ENCODE data around the gene MPZL1. TPM values are rescaled to one million over a fixed set of nuclear protein-coding genes. Genes with fewer than 3 reads are reported as not detected.
A peak's percentile ranks its signal among the peaks of the same experiment; 100 is the strongest.
"Not testable (repeated sequence)": the region's sequence is repeated elsewhere in the genome, so short reads cannot be mapped to it uniquely, and the experiment has no call there.

Gene MPZL1
- total RNA-seq, 2 experiments from 2014 or later: 14.8 to 15.4 TPM

DNA sequence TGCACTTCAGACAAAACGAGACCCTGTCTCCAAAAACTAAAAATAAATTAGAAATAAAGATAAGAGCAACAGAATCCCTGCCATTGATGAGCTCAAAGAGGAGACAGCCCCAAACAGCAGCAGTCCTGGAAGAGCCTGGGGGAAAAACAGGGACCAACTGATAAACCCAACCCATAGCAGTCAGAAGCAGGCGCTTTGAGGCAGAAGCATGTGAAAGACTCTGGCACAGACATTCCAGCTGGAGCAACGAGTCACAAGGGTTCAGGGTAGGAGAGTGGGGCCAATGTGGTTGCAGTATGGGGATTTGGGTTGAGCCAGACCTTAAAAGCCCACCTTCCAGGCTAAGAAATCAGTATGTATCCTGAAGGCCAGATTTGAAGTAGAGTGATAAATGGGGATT lies 78.5 kb downstream of the MPZL1 start:
- H3K27ac Mint-ChIP-seq: no peak overlapping the region
- TF ChIP-seq CTCF (IDR thresholded peaks at IDR 0.05): no peak
- ATAC-seq: no peak
- ChIA-PET CTCF (no interaction called here), POLR2A (no interaction called here)
- no peaks in the 10 kb centered on the region for H3K36me3 Mint-ChIP-seq (ENCODE audit: low read depth)
- DNase-seq: no peak
- H3K27me3 Mint-ChIP-seq: no peaks in the 10 kb centered on the region
- no peaks in the 10 kb centered on the region for H3K9me3 Mint-ChIP-seq
- H3K4me3 Mint-ChIP-seq: no peak overlapping the region
- H3K4me1 Mint-ChIP-seq (ENCODE audit: low read depth): peaks cover 26% of the 10 kb centered on the region
- intact Hi-C loops (cut with micrococcal nuclease): loop anchor here (5.0 kb wide), 1 partner anchor 282 kb away; no protein-coding TSS in a partner anchor

DNA sequence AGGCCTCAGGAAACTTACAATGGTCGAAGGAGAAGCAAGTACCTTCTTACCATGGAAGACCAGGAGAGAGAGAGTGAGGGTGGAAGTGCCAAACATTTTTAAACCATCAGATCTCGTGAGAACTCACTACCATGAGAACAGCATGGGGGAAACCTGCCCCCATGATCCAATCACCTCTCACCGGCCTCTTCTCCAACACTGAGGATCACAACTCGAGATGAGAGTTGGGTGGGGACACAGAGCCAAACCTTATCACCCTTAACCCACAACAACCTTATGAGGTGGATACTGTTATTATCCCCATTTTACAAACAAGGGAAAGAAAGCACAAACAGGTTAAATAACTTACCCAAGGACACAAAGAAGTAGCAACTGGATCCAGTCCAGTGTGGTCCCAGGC lies 80.5 kb downstream of the MPZL1 start:
- Mint-ChIP-seq H3K27me3 (no peaks in the 10 kb centered on the region), H3K4me1 (ENCODE audit: low read depth) (peaks cover 28% of the 10 kb centered on the region), H3K27ac (no peak overlapping the region), H3K9me3 (no peaks in the 10 kb centered on the region), H3K36me3 (ENCODE audit: low read depth) (peaks cover 2% of the 10 kb centered on the region), H3K4me3 (no peak overlapping the region)
- ChIA-PET POLR2A (no interaction called here), CTCF (interaction anchor here (0.8 to 1.6 kb wide), 8 partner anchors 23 to 283 kb away, joined by 3 to 13 read pairs (median 4); partner anchors contain the start of gene ADCY10)
- no peak for TF ChIP-seq CTCF (IDR thresholded peaks at IDR 0.05)
- DNase-seq (no peak), ATAC-seq (no peak)
- intact Hi-C loops (cut with micrococcal nuclease): loop anchor here (2.0 to 5.0 kb wide), 3 partner anchors 79 to 280 kb away; no protein-coding TSS in a partner anchor

DNA sequence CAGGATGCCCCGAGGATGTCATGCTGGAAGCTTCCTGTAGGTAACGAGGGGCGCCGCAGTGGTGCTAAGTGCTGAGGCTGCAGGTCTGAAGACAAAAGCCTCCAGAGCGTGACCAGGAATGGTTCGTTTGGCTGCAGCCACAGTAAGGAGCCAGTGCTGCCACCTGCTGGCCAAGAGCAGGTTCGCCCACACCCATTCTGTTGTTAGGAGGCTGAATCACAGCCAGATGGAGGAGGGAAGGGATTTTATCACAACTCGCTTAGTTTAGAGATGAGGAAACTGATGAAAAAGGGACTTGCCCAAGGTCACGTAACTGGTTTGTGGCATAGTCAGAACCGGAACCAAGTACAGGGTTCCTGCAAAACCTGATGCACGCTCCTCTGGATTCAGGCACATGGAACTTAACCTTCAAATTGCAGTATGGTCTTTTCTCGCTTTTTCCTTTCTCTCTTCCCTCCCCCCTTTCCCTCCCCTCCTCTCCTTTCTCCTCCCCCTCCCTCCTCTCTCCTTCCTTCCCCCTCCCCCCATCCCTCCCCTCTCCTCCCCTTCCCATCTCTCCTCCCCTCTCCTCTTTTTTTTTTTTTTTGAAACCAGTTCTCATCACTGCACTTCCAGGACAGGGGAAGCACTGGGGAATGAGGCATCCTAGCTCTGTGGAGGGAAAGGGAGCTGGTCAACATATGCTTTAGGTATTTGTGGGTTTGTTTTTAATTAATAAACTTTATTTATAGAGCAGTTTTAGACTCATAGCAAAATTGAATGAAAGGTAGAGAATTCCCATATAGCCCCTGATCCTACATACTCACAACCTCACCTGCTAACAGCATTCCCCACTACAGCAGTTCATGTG lies 81.8 kb downstream of the MPZL1 start:
- H3K27me3 Mint-ChIP-seq: no peaks in the 10 kb centered on the region
- no peaks in the 10 kb centered on the region for H3K9me3 Mint-ChIP-seq
- peak overlapping the region; percentile 85 for H3K27ac Mint-ChIP-seq
- ATAC-seq: peak; percentile 94
- peaks cover 28% of the 10 kb centered on the region for H3K4me1 Mint-ChIP-seq (ENCODE audit: low read depth)
- peak; percentile 97 for DNase-seq
- peaks cover 2% of the 10 kb centered on the region for H3K36me3 Mint-ChIP-seq (ENCODE audit: low read depth)
- peak overlapping the region; percentile 57 for H3K4me3 Mint-ChIP-seq
- TF ChIP-seq CTCF (IDR thresholded peaks at IDR 0.05): peak; percentile 97
- intact Hi-C loops (cut with micrococcal nuclease): loop anchor here (2.0 to 5.0 kb wide), 3 partner anchors 81 to 279 kb away; no protein-coding TSS in a partner anchor
- POLR2A ChIA-PET: no interaction called here
- CTCF ChIA-PET: interaction anchor here (0.6 to 2.2 kb wide), 15 partner anchors 12 to 282 kb away, joined by 3 to 13 read pairs (median 4); partner anchors contain the start of gene ADCY10

DNA sequence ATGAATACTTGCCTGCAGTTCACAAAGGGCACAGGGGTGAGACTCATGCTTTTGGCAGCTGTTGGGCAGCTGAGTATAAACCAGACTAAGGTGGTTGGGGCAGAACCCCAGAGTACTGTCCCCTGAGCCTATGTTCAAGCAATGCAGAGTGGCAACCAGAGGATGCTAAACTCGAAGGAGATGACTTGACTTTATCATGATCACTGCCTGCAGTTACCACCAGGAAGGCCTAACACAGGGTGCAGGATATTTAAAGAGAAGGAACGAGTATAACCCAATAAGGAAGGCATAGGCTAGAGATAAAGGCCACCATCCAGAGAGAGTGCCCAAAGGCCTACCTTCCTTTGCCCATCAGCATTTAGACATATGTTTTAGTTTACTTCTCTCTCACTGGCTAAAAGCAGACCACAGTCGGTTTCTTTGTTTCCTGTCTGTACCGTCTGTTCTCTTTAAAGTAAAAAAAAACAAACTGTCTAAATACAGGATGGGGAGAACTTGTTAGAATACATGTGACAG lies 83.3 kb downstream of the MPZL1 start:
- intact Hi-C loops (cut with micrococcal nuclease): no loop called here
- DNase-seq (peak; percentile 47), ATAC-seq (peak; percentile 29)
- POLR2A ChIA-PET: no interaction called here
- peaks cover 28% of the 10 kb centered on the region for H3K4me1 Mint-ChIP-seq (ENCODE audit: low read depth)
- no peaks in the 10 kb centered on the region for H3K27me3 Mint-ChIP-seq
- CTCF ChIA-PET: interaction anchor here (1.3 to 2.2 kb wide), 2 partner anchors 90 to 277 kb away, joined by 5 read pairs; no protein-coding TSS in a partner anchor
- peak overlapping the region; percentile 63 for H3K27ac Mint-ChIP-seq
- no peaks in the 10 kb centered on the region for H3K9me3 Mint-ChIP-seq
- TF ChIP-seq CTCF (IDR thresholded peaks at IDR 0.05): no peak
- peaks cover 2% of the 10 kb centered on the region for H3K36me3 Mint-ChIP-seq (ENCODE audit: low read depth)
- H3K4me3 Mint-ChIP-seq: no peak overlapping the region

DNA sequence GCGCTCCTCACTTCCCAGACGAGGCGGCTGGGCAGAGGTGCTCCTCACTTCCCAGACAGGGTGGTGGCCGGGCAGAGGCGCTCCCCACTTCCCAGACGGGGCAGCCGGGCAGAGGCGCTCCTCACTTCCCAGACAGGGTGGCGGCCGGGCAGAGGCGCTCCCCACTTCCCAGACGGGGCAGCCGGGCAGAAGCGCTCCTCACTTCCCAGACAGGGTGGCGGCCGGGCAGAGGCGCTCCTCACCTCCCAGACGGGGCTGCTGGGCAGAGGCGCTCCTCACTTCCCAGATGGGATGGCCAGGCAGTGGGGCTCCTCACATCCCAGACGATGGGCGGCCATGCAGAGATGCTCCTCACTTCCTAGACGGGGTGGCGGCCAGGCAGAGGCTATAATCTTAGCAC lies 84.5 kb downstream of the MPZL1 start:
- CTCF ChIA-PET: not testable (repeated sequence)

GRCh38 chr1:167806676-167807075 lies 84.9 kb downstream of the MPZL1 start:
- DNase-seq; ATAC-seq; H3K4me3 Mint-ChIP-seq; H3K36me3 Mint-ChIP-seq (ENCODE audit: low read depth); intact Hi-C loops (cut with micrococcal nuclease); H3K27ac Mint-ChIP-seq; H3K9me3 Mint-ChIP-seq; H3K27me3 Mint-ChIP-seq: not testable (repeated sequence)
- POLR2A ChIA-PET: interaction anchor here (1.1 kb wide), 1 partner anchor 18 kb away, joined by 3 read pairs; no protein-coding TSS in a partner anchor
- CTCF ChIA-PET: interaction anchor here (1.4 kb wide), 1 partner anchor 9 kb away, joined by 3 read pairs; no protein-coding TSS in a partner anchor
- H3K4me1 Mint-ChIP-seq (ENCODE audit: low read depth): peaks cover 28% of the 10 kb centered on the region

More for the DNA sequence above, 84.5 kb downstream of the MPZL1 start:
- H3K9me3 Mint-ChIP-seq; H3K27me3 Mint-ChIP-seq; ATAC-seq; H3K36me3 Mint-ChIP-seq (ENCODE audit: low read depth); intact Hi-C loops (cut with micrococcal nuclease); H3K4me3 Mint-ChIP-seq; H3K27ac Mint-ChIP-seq; DNase-seq; POLR2A ChIA-PET: not testable (repeated sequence)
- H3K4me1 Mint-ChIP-seq (ENCODE audit: low read depth): peaks cover 28% of the 10 kb centered on the region
